ENCODE measurements around the gene STAU1.

DNA sequence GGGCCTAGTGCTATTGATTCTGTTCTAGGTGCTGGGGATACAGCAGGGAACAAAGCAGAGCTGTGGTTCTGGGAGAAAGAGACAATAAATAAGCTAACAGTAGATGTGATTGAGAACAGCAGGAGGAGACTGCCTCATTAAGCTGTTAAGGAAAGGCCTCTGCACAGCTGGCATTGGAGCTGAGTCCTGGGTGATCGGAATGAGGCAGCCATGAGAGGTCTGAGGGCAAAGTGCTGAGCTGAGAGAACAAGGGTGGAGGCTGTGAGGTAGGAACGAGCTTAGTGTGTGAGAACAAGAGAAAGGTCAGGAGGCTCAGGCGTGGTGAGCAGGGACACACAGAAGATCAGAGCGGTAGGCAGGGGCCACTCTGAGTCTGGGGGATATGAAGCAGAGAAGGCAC, 49.4 kb upstream of the STAU1 start:
- TF ChIP-seq CTCF (IDR thresholded peaks at IDR 0.05) (no peak), POLR2A (IDR thresholded peaks at IDR 0.05) (no peak)
